GM13977 (cell line): ENCODE results near the gene CCL1.
"Not testable (repeated sequence)": the region's sequence is repeated elsewhere in the genome, so short reads cannot be mapped to it uniquely, and the experiment has no call there.

ENCODE experiments used
- DNase-seq: peaks from one replicate; pipeline ENCODE4 v3.0.0; 2012; ENCODE audit warnings: low spot score
- CTCF ChIP-seq: IDR thresholded peaks from 2 replicates; pipeline ENCODE4 v1.5.1; 2012; ENCODE audit warnings: mild to moderate bottlenecking, control low read depth; ENCODE audit not compliant: insufficient read depth; ENCODE audit errors: extremely low read depth, missing control alignments
- in situ Hi-C: fragments of 300-500 bp; cut with MboI; formaldehyde crosslinking; loops from one replicate; pipeline ENCODE4 v1.12.0; 2022; ENCODE audit warnings: low sequenced_read_pairs, low pct_unique_long_range_greater_than_20kb, mixed read lengths, inconsistent platforms; ENCODE audit not compliant: unreplicated experiment

The CCL1 gene

DNA sequence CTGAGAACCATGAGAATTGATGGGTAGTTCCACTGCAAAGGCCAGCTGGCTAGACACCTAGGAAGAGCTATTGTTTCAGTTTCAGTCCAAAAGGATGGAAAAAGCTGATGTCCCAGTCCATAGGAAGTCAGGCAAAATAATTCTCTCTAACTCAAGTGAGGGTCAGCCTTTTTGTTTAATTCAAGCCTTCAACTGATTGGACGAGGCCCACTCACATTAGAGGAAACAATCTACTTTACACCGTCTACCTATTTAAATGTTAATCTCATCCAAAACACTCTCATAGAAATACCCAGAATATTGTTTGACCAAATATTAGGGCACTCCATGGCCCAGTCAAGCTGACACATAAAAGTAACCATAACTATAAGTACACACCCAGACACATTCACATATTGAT is 21.1 kb downstream of the CCL1 start:
- no peak for TF ChIP-seq CTCF
- in situ Hi-C loops = no loop called here
- DNase-seq = no peak

DNA sequence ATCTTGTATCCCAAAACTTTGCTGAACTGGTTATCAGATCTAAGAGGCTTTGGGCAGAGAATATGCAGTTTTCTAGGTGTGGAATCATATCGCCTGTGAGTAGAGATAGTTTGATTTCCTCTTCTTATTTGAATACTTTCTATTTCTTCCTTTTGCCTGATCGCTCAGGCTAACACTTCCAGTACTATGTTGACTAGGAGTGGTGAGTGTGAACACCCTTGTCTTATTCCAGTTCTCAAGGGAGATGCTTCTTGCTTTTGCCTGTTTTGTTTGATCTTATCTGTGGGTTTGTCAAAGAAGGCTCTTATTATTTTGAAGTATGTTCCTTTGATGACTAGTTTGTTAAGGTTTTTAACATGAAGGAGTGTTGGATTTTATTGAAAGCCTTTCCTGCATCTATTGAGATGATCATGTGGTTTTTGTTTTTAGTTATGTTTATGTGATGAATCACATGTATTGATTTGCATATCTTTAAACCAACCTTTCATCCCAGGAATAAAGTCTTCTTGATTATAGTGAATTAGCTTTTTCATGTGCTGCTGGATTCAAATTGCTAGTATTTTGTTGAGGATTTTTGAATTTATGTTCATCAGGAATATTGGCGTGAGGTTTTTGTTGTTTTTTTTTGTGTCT is 23.8 kb downstream of the CCL1 start:
- in situ Hi-C loops = no loop called here
- DNase-seq = no peak
- no peak for TF ChIP-seq CTCF

DNA sequence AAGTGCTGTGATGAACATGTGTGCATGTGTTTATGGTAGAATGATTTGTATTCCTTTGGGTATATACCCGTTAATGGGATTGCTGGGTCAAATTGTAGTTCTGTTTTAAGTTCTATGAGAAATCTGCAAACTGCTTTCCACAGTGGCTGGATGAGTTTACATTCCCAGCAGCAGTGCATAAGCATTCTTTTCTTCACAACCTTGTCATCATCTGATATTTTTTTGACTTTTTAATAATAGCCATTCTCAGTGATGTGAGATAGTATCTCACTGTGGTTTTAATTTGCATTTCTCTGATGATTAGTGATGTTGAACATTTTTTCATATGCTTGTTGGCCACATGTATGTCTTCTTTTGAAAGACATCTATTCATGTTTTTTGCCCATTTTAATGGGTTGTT is 25.3 kb downstream of the CCL1 start:
- no peak for DNase-seq
- in situ Hi-C loops = no loop called here
- no peak for TF ChIP-seq CTCF

DNA sequence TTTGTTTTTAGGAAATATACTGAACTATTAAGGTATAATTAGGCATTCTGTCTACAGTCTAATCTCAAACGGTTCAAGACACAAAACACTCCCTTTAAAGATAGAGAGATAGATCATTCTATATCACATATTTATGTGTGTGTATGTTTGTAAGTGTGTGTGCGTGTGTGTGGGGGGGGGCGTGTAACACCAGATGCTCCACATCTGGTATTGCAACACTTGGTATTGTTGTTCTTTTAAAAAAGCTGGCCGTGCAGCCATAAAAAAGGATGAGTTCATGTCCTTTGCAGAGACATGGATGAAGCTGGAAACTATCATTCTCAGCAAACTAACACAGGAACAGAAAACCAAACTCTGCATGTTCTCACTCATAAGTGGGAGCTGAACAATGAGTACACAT is 35.5 kb downstream of the CCL1 start:
- DNase-seq, in situ Hi-C loops: not testable (repeated sequence)

GRCh38 chr17:34321964-34322363 is 41.1 kb downstream of the CCL1 start:
- TF ChIP-seq CTCF = no peak
- in situ Hi-C loops = no loop called here
- DNase-seq = no peak

DNA sequence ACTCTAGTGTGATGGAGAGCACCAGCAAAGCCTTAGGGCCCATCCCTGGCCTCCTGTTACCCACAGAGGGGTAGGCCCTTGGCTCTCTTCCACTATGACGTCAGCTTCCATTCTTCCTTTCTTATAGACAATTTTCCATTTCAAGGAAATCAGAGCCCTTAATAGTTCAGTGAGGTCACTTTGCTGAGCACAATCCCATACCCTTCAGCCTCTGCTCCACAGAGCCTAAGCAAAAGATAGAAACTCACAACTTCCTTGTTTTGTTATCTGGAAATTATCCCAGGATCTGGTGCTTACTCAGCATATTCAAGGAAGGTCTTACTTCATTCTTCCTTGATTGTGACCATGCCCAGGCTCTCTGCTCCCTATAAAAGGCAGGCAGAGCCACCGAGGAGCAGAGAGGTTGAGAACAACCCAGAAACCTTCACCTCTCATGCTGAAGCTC is 44.0 kb downstream of the CCL1 start, which contains the start of gene CCL8:
Gene CCL8, plus strand, starts transcription at position 397 of the 445 bp plus-strand sequence. CDS start 67 bp downstream, outside the sequence.
- DNase-seq = no peak
- no peak for TF ChIP-seq CTCF
- in situ Hi-C loops = no loop called here

DNA sequence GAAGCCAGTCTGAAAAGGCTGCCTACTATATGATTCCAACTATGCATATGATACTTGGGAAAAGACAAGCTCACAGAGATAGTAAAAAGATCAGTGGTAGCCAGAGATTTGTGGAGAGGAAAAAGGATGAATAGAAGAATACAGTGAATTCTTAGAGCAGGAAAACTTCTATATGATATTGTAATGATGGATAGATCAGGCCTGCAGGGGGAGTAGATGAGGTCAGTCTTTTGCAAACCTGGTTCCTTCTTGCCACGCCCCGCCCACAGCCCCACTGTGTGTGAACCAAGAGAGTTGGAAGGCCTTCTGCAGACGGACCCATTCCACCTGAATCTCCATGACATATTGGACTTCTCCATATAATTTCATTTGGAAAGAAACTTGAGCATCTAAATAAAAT is 44.6 kb downstream of the CCL1 start:
- no peak for DNase-seq
- in situ Hi-C loops = no loop called here
- peak; percentile 25 for TF ChIP-seq CTCF
